ENCODE data around the gene TSPAN4.

DNA sequence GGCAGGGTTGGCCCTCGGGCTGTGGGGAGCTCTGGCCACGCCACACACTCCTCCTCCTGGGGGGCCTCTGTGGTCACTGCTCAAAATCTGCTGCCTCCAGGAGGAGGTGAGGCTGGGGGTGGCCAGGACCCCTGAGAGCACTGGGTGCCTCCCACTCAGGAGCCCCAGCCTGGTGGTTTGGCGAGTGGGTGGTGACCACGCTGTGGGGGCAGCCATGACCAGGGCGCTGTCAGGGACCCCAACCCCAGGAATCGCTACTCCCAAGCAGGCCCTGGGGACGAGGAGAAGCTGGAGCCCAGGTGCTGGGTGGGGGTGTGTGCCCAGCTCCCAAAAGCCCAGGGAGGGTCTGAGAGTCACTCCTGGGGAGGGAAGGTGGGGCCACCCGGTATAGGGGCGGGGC is 30.1 kb downstream of the TSPAN4 start:
- no peak for TF ChIP-seq POLR2A (IDR thresholded peaks at IDR 0.05; ENCODE audit: low read length)
- TF ChIP-seq GATA1 (IDR thresholded peaks at IDR 0.05; ENCODE audit: low read depth, low read length) = no peak
